GM06990 (cell line): ENCODE results near the gene COBLL1.

Source experiments
- DNase-seq: peaks from one replicate; pipeline ENCODE4 v3.0.0-alpha.2; 2011; ENCODE audit not compliant: insufficient read length; ENCODE audit errors: extremely low read depth
- H3K27me3 ChIP-seq: replicated peaks from 2 replicates; pipeline ENCODE4 v1.6.0; 2011; ENCODE audit warnings: low read length; ENCODE audit not compliant: control insufficient read depth, insufficient read depth
- H3K36me3 ChIP-seq: 2 replicates; pipeline ENCODE4 v1.5.1; 2011; ENCODE audit warnings: low read length; ENCODE audit not compliant: control insufficient read depth, insufficient read depth
- H3K4me3 ChIP-seq: replicated peaks from 2 replicates; pipeline ENCODE4 v1.5.1; 2011; ENCODE audit warnings: low read depth, mild to moderate bottlenecking, control low read depth, low read length
- TF ChIP-seq, protein P1 (sequence below): IDR thresholded peaks from 2 replicates; pipeline ENCODE4 v1.5.1; 2011; ENCODE audit warnings: low read length, control low read depth, mild to moderate bottlenecking, inconsistent platforms; ENCODE audit not compliant: insufficient read depth, poor library complexity, severe bottlenecking

The COBLL1 gene

DNA sequence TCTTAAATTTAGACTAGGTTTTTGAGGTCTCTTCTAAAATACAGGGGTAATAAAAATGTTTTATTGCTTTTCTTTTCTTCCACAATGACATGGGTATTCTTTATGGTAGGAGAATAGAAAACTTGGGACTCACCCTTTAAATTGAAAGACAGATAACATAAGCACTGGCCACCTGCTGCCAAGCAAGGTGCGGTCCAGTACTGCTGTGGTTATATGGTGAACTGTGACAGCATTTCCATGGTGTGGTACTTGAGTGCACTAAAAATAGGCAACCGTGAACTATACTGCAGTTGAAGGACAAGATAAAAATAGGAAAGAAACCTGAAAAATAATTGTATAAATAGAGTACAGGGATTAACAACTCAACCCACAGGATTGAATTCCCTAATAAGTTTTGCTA is 165.9 kb downstream of the COBLL1 start:
- H3K4me3 ChIP-seq, result no peak overlapping the region
- H3K27me3 ChIP-seq, result no peaks in the 10 kb centered on the region
- H3K36me3 ChIP-seq, result no peaks in the 10 kb centered on the region
- DNase-seq, result no peak
- TF ChIP-seq, protein P1, sequence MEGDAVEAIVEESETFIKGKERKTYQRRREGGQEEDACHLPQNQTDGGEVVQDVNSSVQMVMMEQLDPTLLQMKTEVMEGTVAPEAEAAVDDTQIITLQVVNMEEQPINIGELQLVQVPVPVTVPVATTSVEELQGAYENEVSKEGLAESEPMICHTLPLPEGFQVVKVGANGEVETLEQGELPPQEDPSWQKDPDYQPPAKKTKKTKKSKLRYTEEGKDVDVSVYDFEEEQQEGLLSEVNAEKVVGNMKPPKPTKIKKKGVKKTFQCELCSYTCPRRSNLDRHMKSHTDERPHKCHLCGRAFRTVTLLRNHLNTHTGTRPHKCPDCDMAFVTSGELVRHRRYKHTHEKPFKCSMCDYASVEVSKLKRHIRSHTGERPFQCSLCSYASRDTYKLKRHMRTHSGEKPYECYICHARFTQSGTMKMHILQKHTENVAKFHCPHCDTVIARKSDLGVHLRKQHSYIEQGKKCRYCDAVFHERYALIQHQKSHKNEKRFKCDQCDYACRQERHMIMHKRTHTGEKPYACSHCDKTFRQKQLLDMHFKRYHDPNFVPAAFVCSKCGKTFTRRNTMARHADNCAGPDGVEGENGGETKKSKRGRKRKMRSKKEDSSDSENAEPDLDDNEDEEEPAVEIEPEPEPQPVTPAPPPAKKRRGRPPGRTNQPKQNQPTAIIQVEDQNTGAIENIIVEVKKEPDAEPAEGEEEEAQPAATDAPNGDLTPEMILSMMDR, result no peak

GRCh38 chr2:164675027-164675426 is 166.6 kb downstream of the COBLL1 start:
- no peaks in the 10 kb centered on the region for H3K36me3 ChIP-seq
- DNase-seq, result no peak
- no peak overlapping the region for H3K4me3 ChIP-seq
- no peaks in the 10 kb centered on the region for H3K27me3 ChIP-seq
- TF ChIP-seq, protein P1, result no peak

GRCh38 chr2:164671664-164672396 is 169.8 kb downstream of the COBLL1 start:
- no peak for DNase-seq
- Histone ChIP-seq H3K36me3 (no peaks in the 10 kb centered on the region), H3K4me3 (no peak overlapping the region), H3K27me3 (no peaks in the 10 kb centered on the region)
- TF ChIP-seq, protein P1, result no peak

- Histone ChIP-seq H3K4me3 (no peak overlapping the region), H3K27me3 (no peaks in the 10 kb centered on the region), H3K36me3 (no peaks in the 10 kb centered on the region)
- TF ChIP-seq, protein P1, result no peak
- no peak for DNase-seq
Observed at GRCh38 chr2:164669291-164669690, 172.3 kb downstream of the COBLL1 start.

DNA sequence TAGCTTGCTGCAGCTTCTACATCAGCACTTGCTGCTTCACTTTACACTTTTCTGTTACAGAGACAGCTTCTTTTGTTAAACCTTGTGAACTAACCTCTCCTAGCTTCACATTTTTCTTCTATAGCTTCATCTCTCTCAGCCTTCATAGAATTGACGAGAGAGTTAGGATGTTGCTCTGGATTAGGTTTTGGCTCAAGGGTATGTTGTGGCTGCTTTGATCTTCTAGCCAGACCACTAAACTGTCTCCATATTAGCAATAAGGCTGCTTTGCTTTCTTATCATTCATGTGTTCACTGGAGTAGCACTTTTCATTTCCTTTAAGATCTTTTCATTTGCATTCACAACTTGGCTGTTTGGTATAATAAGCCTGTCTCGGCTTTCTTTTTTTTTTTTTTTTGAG is 174.1 kb downstream of the COBLL1 start:
- TF ChIP-seq, protein P1, result no peak
- no peak for DNase-seq
- Histone ChIP-seq H3K4me3 (no peak overlapping the region), H3K36me3 (no peaks in the 10 kb centered on the region), H3K27me3 (no peaks in the 10 kb centered on the region)

- H3K27me3 ChIP-seq, result no peaks in the 10 kb centered on the region
- H3K4me3 ChIP-seq, result no peak overlapping the region
- TF ChIP-seq, protein P1, result no peak
- DNase-seq, result no peak
- H3K36me3 ChIP-seq, result no peaks in the 10 kb centered on the region
Observed at GRCh38 chr2:164664070-164664469, 177.6 kb downstream of the COBLL1 start.
